CD4-positive, alpha-beta T cell treated with Interferon alpha-2 for 1 hour (primary cell): ENCODE data around the gene CIITA.

Experiments
- DNase-seq, 2 donors: peaks; one replicate each; pipeline ENCODE4 v3.0.0-alpha.2; 2020 to 2022

The CIITA gene

DNA sequence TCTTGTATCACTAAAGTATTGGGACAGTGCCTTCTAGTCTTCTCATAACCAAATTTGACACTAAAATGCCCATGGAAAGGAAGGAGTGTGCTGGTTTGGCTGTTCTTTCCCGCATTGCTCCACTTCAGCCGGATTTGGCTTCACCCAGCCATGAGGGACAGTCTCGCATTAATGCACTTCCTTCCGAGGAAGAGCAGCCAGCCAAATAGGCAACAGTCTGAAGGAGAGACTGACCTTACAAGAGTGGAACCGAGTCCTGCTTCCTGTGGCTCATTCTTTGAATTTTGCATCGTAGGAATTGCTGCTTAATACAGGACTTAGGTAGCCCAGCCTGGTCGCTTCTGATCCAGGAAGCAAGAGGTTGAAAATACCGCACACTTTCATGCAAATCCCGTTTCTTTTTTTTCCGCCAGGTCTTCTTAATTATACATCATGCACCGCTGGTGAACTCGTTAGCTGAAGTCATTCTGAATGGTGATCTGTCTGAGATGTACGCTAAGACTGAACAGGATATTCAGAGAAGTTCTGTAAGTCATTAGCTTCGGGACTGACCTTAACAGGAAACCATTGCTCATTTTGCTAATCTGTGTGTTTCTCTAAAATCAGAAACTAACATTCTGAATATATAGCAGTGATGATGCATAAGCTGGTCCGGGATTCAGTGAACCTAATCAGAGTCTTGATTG, 105.6 kb downstream of the CIITA start:
- DNase-seq, result no peak

DNA sequence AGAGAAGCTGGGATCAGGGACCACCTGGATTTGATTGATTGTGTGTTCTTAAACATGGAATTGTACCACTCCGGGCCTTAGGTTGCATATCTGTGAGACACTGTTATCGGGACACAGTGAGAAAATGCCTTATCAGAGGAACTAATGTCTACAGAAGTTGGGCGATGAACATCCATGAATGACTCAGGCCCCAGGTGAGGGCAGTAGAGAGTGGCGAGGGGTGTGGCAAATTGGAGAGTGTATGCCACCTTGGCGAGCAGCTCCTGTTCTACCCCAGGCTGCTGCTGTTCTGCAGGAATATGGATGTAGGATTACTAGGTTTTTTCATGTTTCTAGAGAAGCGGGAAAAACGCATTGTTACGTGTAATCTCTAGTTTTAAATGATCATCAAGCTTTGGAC, 106.2 kb downstream of the CIITA start:
- DNase-seq, result peak in 1 of 2 donors; percentile 26

DNA sequence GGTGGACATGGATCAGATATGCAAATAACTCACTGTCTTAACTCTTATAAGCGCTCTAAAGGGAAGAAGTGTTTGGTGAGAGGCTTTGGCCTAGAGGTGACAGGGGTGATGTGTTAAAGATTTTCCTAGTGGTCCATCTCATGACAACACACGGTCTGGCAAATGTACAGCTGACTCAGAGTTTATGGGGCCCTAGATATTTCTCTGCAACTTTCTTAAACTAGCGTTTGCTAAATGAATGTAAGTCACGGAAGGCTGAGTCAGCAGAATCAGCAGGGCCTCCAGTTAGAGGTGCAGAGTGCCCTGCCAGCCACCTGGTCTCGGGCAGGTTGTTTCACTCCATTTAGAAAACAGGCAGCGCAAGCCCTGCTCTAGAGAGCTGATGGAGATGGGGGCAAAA, 107.5 kb downstream of the CIITA start:
- no peak for DNase-seq
